ENCODE results near the gene PLTP.
A peak's percentile ranks its signal among the peaks of the same experiment; 100 is the strongest.
"Not testable (repeated sequence)": the region's sequence is repeated elsewhere in the genome, so short reads cannot be mapped to it uniquely, and the experiment has no call there.

The PLTP gene

GRCh38 chr20:45897692-45898091, 14.3 kb downstream of the PLTP start:
- DNase-seq = no peak

GRCh38 chr20:45897289-45897688, 14.7 kb downstream of the PLTP start:
- DNase-seq = no peak

- DNase-seq = no peak
These were observed 15.3 kb downstream of the PLTP start for GRCh38 chr20:45896641-45897161.

- no peak for DNase-seq
These were observed 17.2 kb downstream of the PLTP start for GRCh38 chr20:45894797-45895196.

- no peak for DNase-seq
These were observed 18.1 kb downstream of the PLTP start for GRCh38 chr20:45893831-45894230.

- DNase-seq = no peak
These were observed 19.0 kb downstream of the PLTP start for GRCh38 chr20:45892828-45893500.

GRCh38 chr20:45892049-45892825, 19.7 kb downstream of the PLTP start:
- DNase-seq = peak; percentile 27

GRCh38 chr20:45890985-45891983, 20.7 kb downstream of the PLTP start, which contains the start of the genes CTSA and NEURL2:
TSS of gene CTSA (plus strand) at chr20:45891335. CDS start at chr20:45891569, 234 bp downstream.
TSS of gene NEURL2 (minus strand) at chr20:45891208. CDS start at chr20:45890991, 217 bp downstream.
- peak; percentile 95 for DNase-seq

GRCh38 chr20:45890077-45890984, 21.6 kb downstream of the PLTP start:
- DNase-seq = peak; percentile 84

- DNase-seq = no peak
These were observed 23.3 kb downstream of the PLTP start for GRCh38 chr20:45888681-45889080.

GRCh38 chr20:45887346-45887715, 24.6 kb downstream of the PLTP start, which contains the start of gene SPATA25:
TSS of gene SPATA25 (minus strand) at chr20:45887622. CDS start at chr20:45887590, 32 bp downstream.
- DNase-seq = no peak

- no peak for DNase-seq
These were observed 25.2 kb downstream of the PLTP start for GRCh38 chr20:45886590-45887345.

GRCh38 chr20:45883100-45883469, 28.9 kb downstream of the PLTP start:
- no peak for DNase-seq

- no peak for DNase-seq
These were observed 29.4 kb downstream of the PLTP start for GRCh38 chr20:45882469-45883099.

- DNase-seq = peak; percentile 99
These were observed 30.8 kb downstream of the PLTP start, which contains the start of gene ZSWIM1 for GRCh38 chr20:45880988-45881788. TSS of gene ZSWIM1 (plus strand) at chr20:45881227. CDS start at chr20:45882593, 1,366 bp downstream.

- DNase-seq = no peak
These were observed 33.7 kb downstream of the PLTP start for GRCh38 chr20:45878076-45878761.

- DNase-seq = no peak
These were observed 37.4 kb downstream of the PLTP start for GRCh38 chr20:45874576-45874975.

GRCh38 chr20:45874104-45874481, 37.9 kb downstream of the PLTP start:
- DNase-seq = not testable (repeated sequence)
